Measurements from ENCODE around the gene CPXM2.

- no peak for TF ChIP-seq CTCF (IDR thresholded peaks at IDR 0.05)
- TF ChIP-seq EHF (CRISPR knock-in tag; IDR thresholded peaks at IDR 0.05) = no peak
Measured at GRCh38 chr10:123761666-123762230, 129.9 kb downstream of the CPXM2 start.
